Stimulated activated CD8-positive, alpha-beta memory T cell treated with anti-CD3 and anti-CD28 coated beads, Interleukin-7, amount 100 ng/mL, for 1 hour (primary cell): ENCODE results near the gene MPPED1.

Experiments used
- DNase-seq, 2 donors: peaks; one replicate each; pipeline ENCODE4 v3.0.0-alpha.2; 2020; ENCODE audit warnings: low read depth in 2 of 2

MPPED1 gene

GRCh38 chr22:43541462-43542407, 129.9 kb downstream of the MPPED1 start:
- no peak for DNase-seq

GRCh38 chr22:43542681-43543521, 131.1 kb downstream of the MPPED1 start:
- no peak for DNase-seq

- DNase-seq: no peak
Measured at GRCh38 chr22:43543522-43544288, 131.9 kb downstream of the MPPED1 start.

- no peak for DNase-seq
Measured at GRCh38 chr22:43544289-43544673, 132.5 kb downstream of the MPPED1 start.

GRCh38 chr22:43546186-43546585, 134.4 kb downstream of the MPPED1 start:
- DNase-seq: no peak

- DNase-seq: no peak
Measured at GRCh38 chr22:43550024-43550620, 138.3 kb downstream of the MPPED1 start.

GRCh38 chr22:43550672-43551071, 138.9 kb downstream of the MPPED1 start:
- no peak for DNase-seq

GRCh38 chr22:43553451-43554258, 141.8 kb downstream of the MPPED1 start:
- no peak for DNase-seq

GRCh38 chr22:43554259-43554636, 142.4 kb downstream of the MPPED1 start:
- no peak for DNase-seq

- no peak for DNase-seq
Measured at GRCh38 chr22:43554694-43555365, 143.0 kb downstream of the MPPED1 start.

- DNase-seq: no peak
Measured at GRCh38 chr22:43555561-43556515, 144.0 kb downstream of the MPPED1 start.
